Stomach (tissue), 4 donors: ENCODE data around the gene CEP70.

ENCODE experiments used
- EP300 ChIP-seq: sonication (generic); formaldehyde crosslinking; IDR thresholded peaks from one replicate; pipeline ENCODE4 v1.6.1; 2017; ENCODE audit warnings: antibody characterized with exemption
- POLR2A ChIP-seq, 4 donors: fragments of 450-650 bp; IDR thresholded peaks; one replicate each; pipeline ENCODE4 v1.6.1; 2016; ENCODE audit warnings: antibody characterized with exemption in 4 of 4, control low read depth in 2 of 4, mild to moderate bottlenecking in 1 of 4, moderate library complexity in 1 of 4
- POLR2AphosphoS5 ChIP-seq, 3 donors: sonication (generic); formaldehyde crosslinking; IDR thresholded peaks; one replicate each; pipeline ENCODE4 v1.6.1; 2016; ENCODE audit warnings: antibody characterized with exemption in 3 of 3
- TF ChIP-seq, protein P1 (sequence below), 7 experiments: fragments of 450-650 bp in 4 of 7; fragments of 200-600 bp in 3 of 7; sonication (generic) in 3 of 7; IDR thresholded peaks; one replicate each; pipeline ENCODE4 v1.5.1; 2016 to 2019; ENCODE audit warnings: antibody characterized with exemption in 7 of 7, control low read depth in 2 of 7, mild to moderate bottlenecking in 1 of 7

DNA sequence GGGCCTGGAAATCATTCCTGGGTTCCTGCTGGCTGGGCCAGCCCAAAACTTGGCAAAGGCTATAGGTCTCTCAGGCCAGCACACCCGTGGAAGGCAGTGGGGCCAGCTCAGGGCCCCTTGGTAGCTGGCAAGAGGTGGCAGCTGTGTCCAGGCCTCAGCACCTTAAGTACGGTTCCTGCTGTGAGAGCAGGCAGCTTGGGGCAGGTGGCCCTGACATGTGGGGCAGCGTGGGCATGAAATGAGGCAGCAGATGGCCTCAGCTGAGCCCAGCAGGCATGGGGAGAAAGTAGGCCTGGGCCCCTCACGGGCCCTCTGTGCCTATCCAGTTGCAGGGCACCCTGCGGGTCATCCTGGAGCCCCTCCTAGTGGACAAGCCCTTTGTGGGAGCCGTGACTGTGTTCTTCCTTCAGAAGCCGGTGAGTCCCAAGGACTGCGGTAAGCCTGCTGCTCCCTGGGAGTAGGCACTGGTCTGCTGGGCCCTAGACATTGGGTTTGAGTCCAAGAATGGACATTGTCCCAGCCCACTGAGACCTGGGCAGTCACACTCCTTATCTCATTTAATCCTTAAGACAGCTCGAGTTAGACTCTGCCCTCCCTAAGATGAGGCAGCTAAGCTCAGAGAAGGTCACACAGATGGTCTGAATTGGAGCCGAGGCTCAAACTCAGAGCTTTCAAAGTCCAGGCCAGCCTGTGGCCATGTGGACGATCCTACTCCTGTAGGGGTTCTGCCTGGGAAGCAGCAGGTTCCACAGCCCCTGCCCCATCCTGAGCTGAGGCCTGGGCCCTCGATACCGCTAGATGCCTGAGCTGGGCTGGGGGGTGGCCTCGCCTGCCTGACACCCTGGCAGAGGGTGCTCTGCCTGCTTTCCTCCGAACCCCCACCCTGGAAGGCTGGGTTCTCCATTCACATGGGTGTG is 134.2 kb downstream of the CEP70 start:
- TF ChIP-seq EP300 (no peak), POLR2A (IDR thresholded peaks at IDR 0.05) (no peak), POLR2AphosphoS5 (IDR thresholded peaks at IDR 0.05) (no peak)
- TF ChIP-seq, protein P1, sequence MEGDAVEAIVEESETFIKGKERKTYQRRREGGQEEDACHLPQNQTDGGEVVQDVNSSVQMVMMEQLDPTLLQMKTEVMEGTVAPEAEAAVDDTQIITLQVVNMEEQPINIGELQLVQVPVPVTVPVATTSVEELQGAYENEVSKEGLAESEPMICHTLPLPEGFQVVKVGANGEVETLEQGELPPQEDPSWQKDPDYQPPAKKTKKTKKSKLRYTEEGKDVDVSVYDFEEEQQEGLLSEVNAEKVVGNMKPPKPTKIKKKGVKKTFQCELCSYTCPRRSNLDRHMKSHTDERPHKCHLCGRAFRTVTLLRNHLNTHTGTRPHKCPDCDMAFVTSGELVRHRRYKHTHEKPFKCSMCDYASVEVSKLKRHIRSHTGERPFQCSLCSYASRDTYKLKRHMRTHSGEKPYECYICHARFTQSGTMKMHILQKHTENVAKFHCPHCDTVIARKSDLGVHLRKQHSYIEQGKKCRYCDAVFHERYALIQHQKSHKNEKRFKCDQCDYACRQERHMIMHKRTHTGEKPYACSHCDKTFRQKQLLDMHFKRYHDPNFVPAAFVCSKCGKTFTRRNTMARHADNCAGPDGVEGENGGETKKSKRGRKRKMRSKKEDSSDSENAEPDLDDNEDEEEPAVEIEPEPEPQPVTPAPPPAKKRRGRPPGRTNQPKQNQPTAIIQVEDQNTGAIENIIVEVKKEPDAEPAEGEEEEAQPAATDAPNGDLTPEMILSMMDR (IDR thresholded peaks at IDR 0.05): no peak
